GM21529 (cell line): ENCODE measurements around the gene PDRG1.
A peak's percentile ranks its signal among the peaks of the same experiment; 100 is the strongest.
"Not testable (repeated sequence)": the region's sequence is repeated elsewhere in the genome, so short reads cannot be mapped to it uniquely, and the experiment has no call there.

Experiments used
- ATAC-seq: cut with Tn5 transposase; IDR thresholded peaks from one replicate; pipeline ENCODE4 v1.9.1; 2021; ENCODE audit not compliant: unreplicated experiment

PDRG1 gene

GRCh38 chr20:31929631-31930030 is 22.2 kb downstream of the PDRG1 start:
- not testable (repeated sequence) for ATAC-seq

GRCh38 chr20:31927627-31928159 is 24.2 kb downstream of the PDRG1 start:
- no peak for ATAC-seq

GRCh38 chr20:31926493-31926892 is 25.4 kb downstream of the PDRG1 start:
- no peak for ATAC-seq

- no peak for ATAC-seq
These were observed 26.2 kb downstream of the PDRG1 start for GRCh38 chr20:31925631-31926030.

GRCh38 chr20:31924561-31924960 is 27.3 kb downstream of the PDRG1 start:
- no peak for ATAC-seq

- ATAC-seq, result peak; percentile 85
These were observed 28.2 kb downstream of the PDRG1 start for GRCh38 chr20:31923388-31924331.

- no peak for ATAC-seq
These were observed 29.3 kb downstream of the PDRG1 start for GRCh38 chr20:31922588-31922987.

- ATAC-seq, result no peak
These were observed 29.7 kb downstream of the PDRG1 start for GRCh38 chr20:31922181-31922580.

GRCh38 chr20:31921480-31921879 is 30.4 kb downstream of the PDRG1 start:
- not testable (repeated sequence) for ATAC-seq

- no peak for ATAC-seq
These were observed 31.5 kb downstream of the PDRG1 start for GRCh38 chr20:31920275-31920855.

GRCh38 chr20:31919410-31920155 is 32.3 kb downstream of the PDRG1 start:
- no peak for ATAC-seq

GRCh38 chr20:31918466-31919105 is 33.3 kb downstream of the PDRG1 start:
- ATAC-seq, result no peak

- ATAC-seq, result not testable (repeated sequence)
These were observed 33.9 kb downstream of the PDRG1 start for GRCh38 chr20:31917962-31918412.

- ATAC-seq, result no peak
These were observed 35.1 kb downstream of the PDRG1 start for GRCh38 chr20:31916708-31917107.

GRCh38 chr20:31915491-31916280 is 36.2 kb downstream of the PDRG1 start:
- no peak for ATAC-seq

- ATAC-seq, result no peak
These were observed 37.7 kb downstream of the PDRG1 start for GRCh38 chr20:31914170-31914569.

- no peak for ATAC-seq
These were observed 38.3 kb downstream of the PDRG1 start for GRCh38 chr20:31913431-31914157.

- ATAC-seq, result no peak
These were observed 41.6 kb downstream of the PDRG1 start for GRCh38 chr20:31910071-31910803.
